Measurements from ENCODE around the gene CNTN6.

Gene CNTN6

DNA sequence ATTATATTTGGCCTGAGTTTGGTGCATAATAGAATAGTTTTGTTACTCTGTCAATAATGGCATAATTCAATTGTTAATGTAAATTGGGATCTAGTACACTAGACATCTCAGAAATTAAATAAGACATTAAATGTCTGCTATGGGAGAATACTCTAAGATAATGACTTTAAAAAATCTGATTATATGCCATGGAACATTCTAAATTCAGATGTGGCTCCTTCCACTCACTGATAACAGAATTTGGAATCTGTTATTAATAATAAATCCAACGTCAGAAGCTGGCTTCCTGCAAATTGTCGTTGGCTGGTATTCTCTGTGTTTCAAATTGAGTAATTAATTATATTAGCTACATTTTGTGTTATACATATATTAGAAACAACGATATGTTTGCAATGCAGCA is 258.1 kb downstream of the CNTN6 start:
- no peaks in the 10 kb centered on the region for H3K9me3 ChIP-seq (ENCODE audit: severe bottlenecking)
- no peak overlapping the region for H3K27ac ChIP-seq
- no peak for DNase-seq
- no peak for TF ChIP-seq CTCF (IDR thresholded peaks at IDR 0.05; ENCODE audit: low read depth, low read length)
- H3K36me3 ChIP-seq, result no peaks in the 10 kb centered on the region
- no peaks in the 10 kb centered on the region for H3K27me3 ChIP-seq (ENCODE audit: insufficient read depth, low read depth, severe bottlenecking)
- H3K4me3 ChIP-seq (ENCODE audit: low read depth, low read length), result no peak overlapping the region

- Histone ChIP-seq H3K36me3 (no peaks in the 10 kb centered on the region), H3K9me3 (ENCODE audit: severe bottlenecking) (no peaks in the 10 kb centered on the region), H3K4me3 (ENCODE audit: low read depth, low read length) (no peak overlapping the region), H3K27me3 (ENCODE audit: insufficient read depth, low read depth, severe bottlenecking) (no peaks in the 10 kb centered on the region), H3K27ac (no peak overlapping the region)
- peak; percentile 11 for DNase-seq
- TF ChIP-seq CTCF (IDR thresholded peaks at IDR 0.05; ENCODE audit: low read depth, low read length), result no peak
Measured at GRCh38 chr3:1355691-1356090, 262.9 kb downstream of the CNTN6 start.

- no peak for TF ChIP-seq CTCF (IDR thresholded peaks at IDR 0.05; ENCODE audit: low read depth, low read length)
- Histone ChIP-seq H3K9me3 (ENCODE audit: severe bottlenecking) (no peaks in the 10 kb centered on the region), H3K27me3 (ENCODE audit: insufficient read depth, low read depth, severe bottlenecking) (no peaks in the 10 kb centered on the region), H3K4me3 (ENCODE audit: low read depth, low read length) (no peak overlapping the region), H3K27ac (no peak overlapping the region), H3K36me3 (no peaks in the 10 kb centered on the region)
- no peak for DNase-seq
Measured at GRCh38 chr3:1356101-1356500, 263.3 kb downstream of the CNTN6 start.

DNA sequence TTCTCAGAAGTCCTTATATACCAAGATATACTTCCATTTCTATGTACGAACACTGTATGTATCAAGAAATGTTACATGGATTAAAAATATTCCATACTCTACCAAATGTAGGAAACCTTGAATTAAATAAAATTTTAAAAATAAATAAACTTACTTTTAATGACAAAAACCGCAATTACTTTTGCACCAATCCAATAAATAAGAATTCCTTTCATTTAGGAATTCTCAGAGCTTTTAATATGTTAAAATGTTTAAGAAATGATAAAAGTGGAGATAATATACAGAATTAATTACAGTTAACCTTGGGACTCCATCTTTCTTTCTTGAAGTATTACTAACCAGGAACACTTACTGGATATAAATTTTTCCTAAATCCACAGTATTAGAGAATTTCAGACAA is 272.7 kb downstream of the CNTN6 start:
- Histone ChIP-seq H3K4me3 (ENCODE audit: low read depth, low read length) (no peak overlapping the region), H3K27ac (no peak overlapping the region), H3K36me3 (no peaks in the 10 kb centered on the region), H3K9me3 (ENCODE audit: severe bottlenecking) (no peaks in the 10 kb centered on the region), H3K27me3 (ENCODE audit: insufficient read depth, low read depth, severe bottlenecking) (no peaks in the 10 kb centered on the region)
- no peak for DNase-seq
- TF ChIP-seq CTCF (IDR thresholded peaks at IDR 0.05; ENCODE audit: low read depth, low read length), result no peak

DNA sequence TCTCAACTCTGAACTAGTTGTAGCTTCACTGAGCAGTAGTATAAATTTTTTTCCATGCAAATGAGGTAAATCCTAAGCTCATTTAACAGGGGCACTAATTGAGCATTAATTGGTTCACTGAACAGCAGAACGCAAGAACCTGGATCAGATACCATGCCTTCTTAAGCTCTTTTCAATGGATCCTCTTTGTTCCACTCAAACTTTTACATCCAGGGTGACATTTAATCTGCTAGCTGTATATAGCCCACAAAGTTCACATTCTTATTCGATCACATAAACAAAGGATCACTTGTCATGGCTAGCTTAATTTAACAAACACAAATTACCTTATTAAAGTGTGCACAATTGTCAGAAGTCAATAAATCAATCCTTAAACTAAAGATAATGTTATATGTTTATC is 281.6 kb downstream of the CNTN6 start:
- Histone ChIP-seq H3K9me3 (ENCODE audit: severe bottlenecking) (no peaks in the 10 kb centered on the region), H3K36me3 (no peaks in the 10 kb centered on the region), H3K27ac (no peak overlapping the region), H3K27me3 (ENCODE audit: insufficient read depth, low read depth, severe bottlenecking) (no peaks in the 10 kb centered on the region), H3K4me3 (ENCODE audit: low read depth, low read length) (no peak overlapping the region)
- no peak for DNase-seq
- TF ChIP-seq CTCF (IDR thresholded peaks at IDR 0.05; ENCODE audit: low read depth, low read length), result no peak

- no peak overlapping the region for H3K27ac ChIP-seq
Measured at GRCh38 chr3:1375145-1375544, 282.3 kb downstream of the CNTN6 start.

More at GRCh38 chr3:1375145-1375544, 282.3 kb downstream of the CNTN6 start:
- Histone ChIP-seq H3K36me3 (no peaks in the 10 kb centered on the region), H3K27me3 (ENCODE audit: insufficient read depth, low read depth, severe bottlenecking) (no peaks in the 10 kb centered on the region), H3K9me3 (ENCODE audit: severe bottlenecking) (no peaks in the 10 kb centered on the region), H3K4me3 (ENCODE audit: low read depth, low read length) (no peak overlapping the region)
- no peak for TF ChIP-seq CTCF (IDR thresholded peaks at IDR 0.05; ENCODE audit: low read depth, low read length)
- no peak for DNase-seq

All from WERI-Rb-1 (cell line).